Measurements from ENCODE around the gene EXOC4. TPM values are rescaled to one million over a fixed set of nuclear protein-coding genes. Genes with fewer than 3 reads are reported as not detected.
A peak's percentile ranks its signal among the peaks of the same experiment; 100 is the strongest.

The EXOC4 gene
- total and polyA plus RNA-seq, 2 donors from 2014 or later: 22.8 to 78.7 TPM

DNA sequence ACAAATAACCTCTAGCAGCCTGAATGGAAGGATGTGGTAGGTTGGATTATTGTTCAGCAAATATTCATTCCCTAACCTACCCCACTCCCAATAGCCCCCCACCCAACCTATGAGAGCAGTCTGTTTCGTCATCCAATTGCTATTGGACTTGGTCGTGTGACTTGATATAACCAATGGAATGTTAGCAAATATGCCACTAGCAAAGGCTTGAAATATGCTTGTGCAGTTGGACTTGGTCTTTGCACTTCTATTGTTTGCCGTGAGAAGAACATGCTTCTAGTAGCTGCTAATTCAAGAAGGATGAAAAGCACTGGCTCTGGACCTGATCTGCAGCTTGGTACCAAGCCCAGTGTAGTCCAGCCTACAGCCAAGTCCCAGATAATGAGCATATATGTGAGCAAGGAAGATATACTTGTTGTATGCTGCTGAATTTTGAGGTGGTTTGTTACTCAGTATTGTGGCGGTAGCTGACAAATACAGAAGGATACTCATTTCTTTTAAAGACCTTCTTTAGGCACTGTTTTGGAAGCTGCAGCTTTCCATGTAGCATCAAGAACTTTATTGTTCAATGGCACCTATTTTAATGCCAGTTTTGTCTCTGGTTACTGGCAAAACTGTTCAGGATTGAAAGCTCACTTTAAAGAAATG lies 180.4 kb downstream of the EXOC4 start:
- H3K27me3 ChIP-seq (ENCODE audit: control insufficient read depth, insufficient read depth, low read length): no peaks in the 10 kb centered on the region
- H3K27ac ChIP-seq (ENCODE audit: low read depth in 2 of 2, low read length in 2 of 2): no peak overlapping the region
- TF ChIP-seq, protein P1, sequence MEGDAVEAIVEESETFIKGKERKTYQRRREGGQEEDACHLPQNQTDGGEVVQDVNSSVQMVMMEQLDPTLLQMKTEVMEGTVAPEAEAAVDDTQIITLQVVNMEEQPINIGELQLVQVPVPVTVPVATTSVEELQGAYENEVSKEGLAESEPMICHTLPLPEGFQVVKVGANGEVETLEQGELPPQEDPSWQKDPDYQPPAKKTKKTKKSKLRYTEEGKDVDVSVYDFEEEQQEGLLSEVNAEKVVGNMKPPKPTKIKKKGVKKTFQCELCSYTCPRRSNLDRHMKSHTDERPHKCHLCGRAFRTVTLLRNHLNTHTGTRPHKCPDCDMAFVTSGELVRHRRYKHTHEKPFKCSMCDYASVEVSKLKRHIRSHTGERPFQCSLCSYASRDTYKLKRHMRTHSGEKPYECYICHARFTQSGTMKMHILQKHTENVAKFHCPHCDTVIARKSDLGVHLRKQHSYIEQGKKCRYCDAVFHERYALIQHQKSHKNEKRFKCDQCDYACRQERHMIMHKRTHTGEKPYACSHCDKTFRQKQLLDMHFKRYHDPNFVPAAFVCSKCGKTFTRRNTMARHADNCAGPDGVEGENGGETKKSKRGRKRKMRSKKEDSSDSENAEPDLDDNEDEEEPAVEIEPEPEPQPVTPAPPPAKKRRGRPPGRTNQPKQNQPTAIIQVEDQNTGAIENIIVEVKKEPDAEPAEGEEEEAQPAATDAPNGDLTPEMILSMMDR (IDR thresholded peaks at IDR 0.05; ENCODE audit: borderline replicate concordance, extremely low read depth, insufficient read depth): no peak
- no peaks in the 10 kb centered on the region for H3K4me1 ChIP-seq (ENCODE audit: control insufficient read depth in 2 of 3, insufficient read depth in 2 of 3, low read depth in 1 of 3, low read length in 3 of 3)
- no peaks in the 10 kb centered on the region for H3K36me3 ChIP-seq (ENCODE audit: control insufficient read depth in 2 of 3, insufficient read depth in 3 of 3, low read length in 3 of 3)
- DNase-seq: no peak
- intact Hi-C loops (cut with DNase I): no loop called here
- H3K9me3 ChIP-seq (ENCODE audit: control insufficient read depth in 2 of 3, insufficient read depth in 1 of 3, low read length in 3 of 3): no peaks in the 10 kb centered on the region
- FAIRE-seq: no peak
- H3K4me3 ChIP-seq (ENCODE audit: low read length in 3 of 3): no peak overlapping the region
- H3K9ac ChIP-seq (ENCODE audit: low read length in 3 of 3): no peak overlapping the region

DNA sequence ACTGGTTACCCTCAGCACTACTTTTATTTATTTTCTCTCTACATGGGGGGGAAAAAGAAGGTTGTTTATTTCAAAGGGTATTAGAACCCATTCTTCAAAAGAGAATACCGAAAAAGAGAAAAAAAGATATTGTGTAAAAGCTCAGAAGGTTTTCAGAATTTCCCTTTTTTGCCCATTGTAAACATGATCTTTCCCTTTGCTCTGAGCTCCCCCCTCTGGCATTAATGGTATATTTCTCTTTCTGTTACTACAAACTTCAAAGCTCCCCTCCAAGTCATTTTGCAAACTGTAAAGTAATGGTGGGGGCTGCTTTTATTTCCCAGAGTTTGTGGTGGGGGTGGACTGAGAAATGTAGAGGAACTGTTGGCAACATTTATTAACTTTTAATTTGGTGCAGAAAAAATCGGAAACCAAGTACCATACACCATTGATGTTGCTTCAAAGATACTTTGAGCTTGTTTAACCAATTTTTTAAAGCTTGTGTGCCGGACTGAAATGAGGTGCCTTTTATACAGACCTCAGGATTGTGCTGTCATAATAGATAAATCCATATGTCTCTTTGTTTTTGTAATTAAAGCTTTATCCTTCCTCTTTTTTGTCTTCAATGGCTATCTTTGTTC lies 181.5 kb downstream of the EXOC4 start:
- FAIRE-seq (no peak), DNase-seq (peak in 2 of 5 donors; percentile 27 to 60)
- TF ChIP-seq, protein P1 (IDR thresholded peaks at IDR 0.05; ENCODE audit: borderline replicate concordance, extremely low read depth, insufficient read depth): peak; percentile 19
- Histone ChIP-seq H3K27ac (ENCODE audit: low read depth in 2 of 2, low read length in 2 of 2) (no peak overlapping the region), H3K9ac (ENCODE audit: low read length in 3 of 3) (no peak overlapping the region), H3K9me3 (ENCODE audit: control insufficient read depth in 2 of 3, insufficient read depth in 1 of 3, low read length in 3 of 3) (no peaks in the 10 kb centered on the region), H3K4me1 (ENCODE audit: control insufficient read depth in 2 of 3, insufficient read depth in 2 of 3, low read depth in 1 of 3, low read length in 3 of 3) (no peaks in the 10 kb centered on the region), H3K27me3 (ENCODE audit: control insufficient read depth, insufficient read depth, low read length) (no peaks in the 10 kb centered on the region), H3K36me3 (ENCODE audit: control insufficient read depth in 2 of 3, insufficient read depth in 3 of 3, low read length in 3 of 3) (no peaks in the 10 kb centered on the region), H3K4me3 (ENCODE audit: low read length in 3 of 3) (no peak overlapping the region)
- intact Hi-C loops (cut with DNase I): no loop called here

DNA sequence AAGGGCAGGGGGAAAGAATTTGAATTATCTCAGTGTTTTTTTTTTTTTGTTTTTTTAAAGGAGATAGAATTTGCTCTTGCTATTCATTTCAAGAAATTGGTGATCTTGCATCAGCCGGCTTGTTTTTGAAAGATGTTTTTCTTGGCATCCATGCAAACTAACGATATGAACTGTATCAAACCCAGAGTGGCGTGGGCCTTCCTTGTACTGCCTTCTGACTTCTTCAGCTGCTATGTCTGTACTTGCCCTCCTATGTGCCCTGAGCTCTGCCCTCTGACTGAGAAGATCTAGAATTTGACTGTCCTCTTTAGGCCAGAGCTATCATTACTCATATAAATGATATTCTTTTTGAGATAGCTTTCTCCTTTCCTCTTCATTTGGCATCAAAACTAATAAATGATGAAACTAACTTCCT lies 183.1 kb downstream of the EXOC4 start:
- intact Hi-C loops (cut with DNase I): no loop called here
- peak in 3 of 5 donors; percentile 2 to 77 (median 28) for DNase-seq

More for the DNA sequence above, 183.1 kb downstream of the EXOC4 start:
- Histone ChIP-seq H3K27me3 (ENCODE audit: control insufficient read depth, insufficient read depth, low read length) (no peaks in the 10 kb centered on the region), H3K4me3 (ENCODE audit: low read length in 3 of 3) (no peak overlapping the region), H3K9me3 (ENCODE audit: control insufficient read depth in 2 of 3, insufficient read depth in 1 of 3, low read length in 3 of 3) (no peaks in the 10 kb centered on the region), H3K27ac (ENCODE audit: low read depth in 2 of 2, low read length in 2 of 2) (no peak overlapping the region), H3K4me1 (ENCODE audit: control insufficient read depth in 2 of 3, insufficient read depth in 2 of 3, low read depth in 1 of 3, low read length in 3 of 3) (no peaks in the 10 kb centered on the region), H3K36me3 (ENCODE audit: control insufficient read depth in 2 of 3, insufficient read depth in 3 of 3, low read length in 3 of 3) (no peaks in the 10 kb centered on the region), H3K9ac (ENCODE audit: low read length in 3 of 3) (no peak overlapping the region)
- TF ChIP-seq, protein P1 (IDR thresholded peaks at IDR 0.05; ENCODE audit: borderline replicate concordance, extremely low read depth, insufficient read depth): no peak
- FAIRE-seq: no peak

All from kidney (tissue), 14 donors.